AG10803 (cell line): ENCODE data around the gene GABRQ.

Source experiments
- DNase-seq: peaks from one replicate; pipeline ENCODE4 v3.0.0; 2010; ENCODE audit warnings: low read depth
- H3K4me3 ChIP-seq: 2 replicates; pipeline ENCODE4 v1.5.1; 2011; ENCODE audit warnings: mild to moderate bottlenecking, low read length, control low read depth
- TF ChIP-seq, protein P1 (sequence below): conservative IDR thresholded peaks from 2 replicates; pipeline ENCODE4 v1.5.1; 2011; ENCODE audit warnings: mild to moderate bottlenecking, low read length, control low read depth, inconsistent platforms

The GABRQ gene

DNA sequence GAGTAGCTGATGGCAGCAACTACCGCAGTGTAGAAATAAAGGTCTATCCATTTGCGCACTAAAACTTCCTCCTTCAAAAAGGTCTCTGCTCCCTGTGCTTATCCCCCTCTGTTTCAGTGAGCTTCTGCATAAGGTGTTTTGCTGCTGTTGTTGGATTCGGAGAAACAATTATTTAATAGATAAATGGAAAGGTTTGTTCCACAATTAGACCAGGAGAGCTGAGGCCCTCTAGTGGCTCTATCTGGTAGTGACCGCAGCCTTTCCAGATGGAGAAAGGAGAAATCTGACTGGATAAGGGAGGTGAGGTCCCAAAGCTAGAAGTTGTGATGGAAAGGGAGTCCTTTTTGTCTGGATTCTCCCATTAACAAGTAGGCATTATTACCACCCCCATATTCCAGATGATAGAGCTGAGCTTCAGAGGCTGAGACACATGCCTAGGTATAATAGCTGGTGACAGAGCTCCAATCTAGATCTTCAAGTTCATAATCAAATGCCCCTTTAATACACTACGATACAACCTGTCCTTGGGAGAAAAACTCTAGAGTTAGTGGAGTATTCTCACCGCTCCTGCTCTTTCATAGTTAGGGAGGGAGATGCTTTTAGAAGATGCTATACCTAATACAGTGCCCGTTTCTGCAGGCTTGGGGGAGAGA lies 5.1 kb upstream of the GABRQ start:
- peak; percentile 22 for DNase-seq
- TF ChIP-seq, protein P1, sequence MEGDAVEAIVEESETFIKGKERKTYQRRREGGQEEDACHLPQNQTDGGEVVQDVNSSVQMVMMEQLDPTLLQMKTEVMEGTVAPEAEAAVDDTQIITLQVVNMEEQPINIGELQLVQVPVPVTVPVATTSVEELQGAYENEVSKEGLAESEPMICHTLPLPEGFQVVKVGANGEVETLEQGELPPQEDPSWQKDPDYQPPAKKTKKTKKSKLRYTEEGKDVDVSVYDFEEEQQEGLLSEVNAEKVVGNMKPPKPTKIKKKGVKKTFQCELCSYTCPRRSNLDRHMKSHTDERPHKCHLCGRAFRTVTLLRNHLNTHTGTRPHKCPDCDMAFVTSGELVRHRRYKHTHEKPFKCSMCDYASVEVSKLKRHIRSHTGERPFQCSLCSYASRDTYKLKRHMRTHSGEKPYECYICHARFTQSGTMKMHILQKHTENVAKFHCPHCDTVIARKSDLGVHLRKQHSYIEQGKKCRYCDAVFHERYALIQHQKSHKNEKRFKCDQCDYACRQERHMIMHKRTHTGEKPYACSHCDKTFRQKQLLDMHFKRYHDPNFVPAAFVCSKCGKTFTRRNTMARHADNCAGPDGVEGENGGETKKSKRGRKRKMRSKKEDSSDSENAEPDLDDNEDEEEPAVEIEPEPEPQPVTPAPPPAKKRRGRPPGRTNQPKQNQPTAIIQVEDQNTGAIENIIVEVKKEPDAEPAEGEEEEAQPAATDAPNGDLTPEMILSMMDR = peak; percentile 82

DNA sequence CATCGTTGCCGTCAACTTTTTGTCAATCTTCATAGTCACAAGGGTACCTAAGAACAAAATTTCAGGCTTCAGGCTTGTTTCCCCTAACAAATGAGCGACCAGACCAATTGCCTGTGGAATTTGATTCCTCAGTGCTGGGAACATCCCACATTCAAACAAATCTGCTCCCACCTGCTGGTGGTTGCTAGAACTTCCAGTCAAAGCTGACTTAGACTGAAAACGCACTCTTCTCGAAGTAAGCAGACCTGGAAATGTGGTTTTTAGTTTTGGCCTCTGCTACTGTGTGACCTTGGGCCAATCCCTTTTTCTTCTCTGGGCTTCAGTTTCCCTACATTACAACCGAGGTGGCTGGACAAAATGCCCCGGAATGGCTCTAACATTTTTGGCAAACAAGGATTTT lies 1.8 kb upstream of the GABRQ start:
- TF ChIP-seq, protein P1 = peak; percentile 78
- no peak overlapping the region for H3K4me3 ChIP-seq
- DNase-seq = peak; percentile 61

More for the DNA sequence above, 5.1 kb upstream of the GABRQ start:
- no peak overlapping the region for H3K4me3 ChIP-seq

DNA sequence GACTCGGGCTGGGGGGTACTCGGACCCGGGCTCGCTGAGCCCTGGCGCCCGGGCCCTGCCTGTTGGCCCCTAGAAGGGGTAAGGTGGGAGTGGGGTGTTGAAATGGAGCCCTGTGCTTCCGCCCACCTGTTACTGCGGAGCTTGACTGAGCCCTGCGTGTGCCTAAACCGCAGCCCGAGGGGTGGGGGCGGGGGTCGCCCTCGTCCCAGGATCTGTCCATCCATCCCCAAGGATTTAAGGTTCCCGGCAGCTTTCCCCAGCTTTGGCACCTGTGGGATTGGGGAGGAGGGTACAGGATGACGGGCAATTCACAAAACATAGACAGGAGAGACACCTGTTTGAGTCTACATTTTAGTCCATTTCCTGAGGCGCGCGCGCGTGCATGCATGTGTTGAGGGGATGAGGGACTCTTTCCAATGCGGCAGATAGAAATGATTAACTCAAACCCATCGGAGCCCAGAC lies 779 bp downstream of the GABRQ start:
- no peak overlapping the region for H3K4me3 ChIP-seq
- DNase-seq = no peak
- TF ChIP-seq, protein P1 = no peak

DNA sequence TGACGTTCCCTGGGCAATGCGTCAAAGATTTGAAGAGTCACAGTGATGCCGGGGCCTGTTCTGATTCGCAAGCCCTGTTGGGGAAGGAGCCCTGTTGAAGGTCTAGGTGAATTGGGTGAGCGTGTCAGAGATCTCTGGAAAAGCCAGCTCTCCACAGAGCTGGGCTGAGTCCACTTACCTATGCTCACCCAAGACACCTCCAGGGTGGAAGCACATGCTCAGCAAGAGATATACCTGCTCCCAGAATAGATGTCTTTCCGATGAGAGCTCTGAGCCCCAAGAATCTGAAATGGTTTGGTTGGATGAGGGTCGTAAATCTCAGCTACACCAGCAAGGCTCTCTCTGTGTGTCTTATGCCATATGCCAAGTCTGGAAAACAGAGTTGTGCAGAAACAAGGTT lies 1.7 kb downstream of the GABRQ start:
- TF ChIP-seq, protein P1 = no peak
- H3K4me3 ChIP-seq = no peak overlapping the region
- DNase-seq = no peak

DNA sequence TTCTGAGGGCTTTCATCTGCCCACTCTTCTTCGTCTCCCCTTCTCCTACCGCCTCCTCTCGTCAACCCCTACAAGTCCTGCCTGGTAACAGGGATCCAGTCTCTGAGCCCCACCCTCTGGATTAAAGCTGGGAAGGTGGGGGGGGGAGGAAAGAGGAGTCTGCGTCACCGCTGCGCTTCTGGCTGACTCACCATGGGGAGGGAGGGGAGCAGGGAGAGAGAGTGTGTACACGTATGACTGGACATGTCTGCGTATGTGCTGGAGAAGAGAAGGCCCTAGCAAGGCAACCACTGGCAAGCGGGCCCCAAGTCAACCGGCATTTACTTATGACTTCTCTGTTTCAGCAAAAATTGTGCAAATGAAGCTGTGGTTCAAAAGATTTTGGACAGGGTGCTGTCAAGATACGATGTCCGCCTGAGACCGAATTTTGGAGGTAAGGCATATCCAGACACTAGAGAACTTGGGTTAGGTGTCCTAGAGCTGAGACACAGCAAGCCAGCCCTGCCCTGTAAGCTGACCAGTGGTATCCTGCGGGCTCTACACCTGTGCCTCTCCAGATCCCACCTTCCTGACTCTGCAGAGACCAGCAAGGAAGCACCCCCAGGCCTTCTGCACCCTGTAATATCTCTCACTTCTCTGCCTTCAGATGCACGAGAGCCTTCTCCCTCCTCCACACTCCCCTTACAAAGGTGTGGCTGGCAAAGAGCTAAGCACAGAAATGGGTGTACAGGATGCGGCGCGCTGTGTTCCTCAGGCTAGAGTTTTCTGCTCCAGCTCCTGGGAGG lies 2.5 kb downstream of the GABRQ start:
- peak; percentile 9 for DNase-seq
- no peak overlapping the region for H3K4me3 ChIP-seq
- TF ChIP-seq, protein P1 = no peak

DNA sequence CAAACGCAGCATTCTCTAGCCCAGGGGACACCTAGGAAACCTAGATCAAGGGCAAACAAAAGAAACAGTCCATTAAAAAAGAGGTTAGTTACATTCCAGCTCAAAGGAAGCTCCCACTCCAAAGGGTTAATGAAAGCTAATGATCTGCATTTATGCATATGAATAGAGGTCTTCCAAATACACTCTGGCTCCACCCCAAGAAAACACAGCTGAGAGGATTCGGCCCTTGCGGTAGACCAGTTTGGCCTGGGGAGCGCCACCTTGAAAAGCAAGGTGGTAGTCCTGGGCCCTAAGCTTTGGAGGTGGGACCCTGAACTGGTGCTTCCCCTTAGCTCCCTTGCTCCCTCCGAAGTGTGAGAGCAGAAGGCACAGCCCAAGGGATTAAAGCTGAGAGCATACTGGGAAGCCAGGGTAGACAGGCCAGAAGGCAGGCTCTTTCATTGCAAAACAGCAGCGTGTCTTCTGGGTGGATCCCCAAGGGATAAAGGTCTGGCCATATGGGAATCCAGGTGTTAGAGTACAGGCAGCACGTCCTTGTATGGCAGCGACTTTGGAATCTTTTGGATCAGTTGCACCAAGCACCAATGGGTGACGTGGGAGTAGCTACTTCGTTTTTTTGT lies 3.7 kb downstream of the GABRQ start:
- no peak overlapping the region for H3K4me3 ChIP-seq
- DNase-seq = no peak
- TF ChIP-seq, protein P1 = no peak
